Central memory CD4-positive, alpha-beta T cell (primary cell): ENCODE results near the gene TAF10.

Experiments used
- DNase-seq: peaks from one replicate; pipeline ENCODE4 v3.0.0; 2022

TAF10 gene

GRCh38 chr11:6576471-6577373, 35.3 kb downstream of the TAF10 start:
- no peak for DNase-seq

- DNase-seq, result no peak
Measured at GRCh38 chr11:6574816-6575715, 37.0 kb downstream of the TAF10 start.

- DNase-seq, result no peak
Measured at GRCh38 chr11:6572215-6572614, 39.8 kb downstream of the TAF10 start.

- no peak for DNase-seq
Measured at GRCh38 chr11:6571434-6572008, 40.5 kb downstream of the TAF10 start.

GRCh38 chr11:6570691-6571427, 41.2 kb downstream of the TAF10 start:
- no peak for DNase-seq

GRCh38 chr11:6569706-6570105, 42.3 kb downstream of the TAF10 start:
- DNase-seq, result no peak

GRCh38 chr11:6568191-6568918, 43.7 kb downstream of the TAF10 start:
- no peak for DNase-seq

GRCh38 chr11:6567371-6567745, 44.7 kb downstream of the TAF10 start:
- no peak for DNase-seq

GRCh38 chr11:6566704-6567370, 45.2 kb downstream of the TAF10 start:
- DNase-seq, result no peak

- DNase-seq, result no peak
Measured at GRCh38 chr11:6565988-6566703, 45.9 kb downstream of the TAF10 start.

GRCh38 chr11:6565325-6565724, 46.7 kb downstream of the TAF10 start:
- no peak for DNase-seq

- DNase-seq, result no peak
Measured at GRCh38 chr11:6563667-6564066, 48.3 kb downstream of the TAF10 start.

GRCh38 chr11:6563121-6563619, 48.8 kb downstream of the TAF10 start:
- no peak for DNase-seq

- DNase-seq, result no peak
Measured at GRCh38 chr11:6561288-6561687, 50.7 kb downstream of the TAF10 start.
